Suprapubic skin (tissue), 3 donors: ENCODE data around the gene KATNIP.

Experiments used
- POLR2A ChIP-seq, 2 donors: fragments of 450-650 bp; IDR thresholded peaks; one replicate each; pipeline ENCODE4 v1.6.1; 2017; ENCODE audit warnings: antibody characterized with exemption in 2 of 2, mild to moderate bottlenecking in 2 of 2, moderate library complexity in 2 of 2
- TF ChIP-seq, protein P1 (sequence below), 2 donors: fragments of 200-600 bp in 1 of 2; fragments of 450-650 bp in 1 of 2; sonication (generic) in 1 of 2; IDR thresholded peaks; one replicate each; pipeline ENCODE4 v1.5.1; 2016 to 2019; ENCODE audit warnings: antibody characterized with exemption in 2 of 2, mild to moderate bottlenecking in 1 of 2, moderate library complexity in 1 of 2

DNA sequence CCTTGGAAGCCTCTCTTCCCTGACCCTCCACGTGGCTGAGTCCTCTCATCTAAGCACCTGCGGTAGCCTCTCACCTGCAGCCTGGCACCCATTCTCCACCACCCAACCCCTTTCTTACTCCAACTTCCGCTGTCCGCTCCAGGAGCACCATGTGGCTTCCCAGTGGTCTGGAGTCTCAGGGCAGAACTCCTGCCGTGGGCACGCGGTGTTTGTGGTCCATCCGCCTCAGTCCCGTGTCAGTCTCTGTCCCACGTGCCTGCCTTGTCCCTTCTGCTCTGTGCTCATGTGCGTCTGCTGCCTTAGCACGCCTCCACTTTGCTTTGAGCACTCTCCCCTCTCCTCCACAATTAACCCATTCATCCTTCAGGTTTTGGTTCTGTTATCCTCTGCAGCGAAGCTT lies 49.7 kb downstream of the KATNIP start:
- TF ChIP-seq POLR2A (IDR thresholded peaks at IDR 0.05), result no peak
- TF ChIP-seq, protein P1, sequence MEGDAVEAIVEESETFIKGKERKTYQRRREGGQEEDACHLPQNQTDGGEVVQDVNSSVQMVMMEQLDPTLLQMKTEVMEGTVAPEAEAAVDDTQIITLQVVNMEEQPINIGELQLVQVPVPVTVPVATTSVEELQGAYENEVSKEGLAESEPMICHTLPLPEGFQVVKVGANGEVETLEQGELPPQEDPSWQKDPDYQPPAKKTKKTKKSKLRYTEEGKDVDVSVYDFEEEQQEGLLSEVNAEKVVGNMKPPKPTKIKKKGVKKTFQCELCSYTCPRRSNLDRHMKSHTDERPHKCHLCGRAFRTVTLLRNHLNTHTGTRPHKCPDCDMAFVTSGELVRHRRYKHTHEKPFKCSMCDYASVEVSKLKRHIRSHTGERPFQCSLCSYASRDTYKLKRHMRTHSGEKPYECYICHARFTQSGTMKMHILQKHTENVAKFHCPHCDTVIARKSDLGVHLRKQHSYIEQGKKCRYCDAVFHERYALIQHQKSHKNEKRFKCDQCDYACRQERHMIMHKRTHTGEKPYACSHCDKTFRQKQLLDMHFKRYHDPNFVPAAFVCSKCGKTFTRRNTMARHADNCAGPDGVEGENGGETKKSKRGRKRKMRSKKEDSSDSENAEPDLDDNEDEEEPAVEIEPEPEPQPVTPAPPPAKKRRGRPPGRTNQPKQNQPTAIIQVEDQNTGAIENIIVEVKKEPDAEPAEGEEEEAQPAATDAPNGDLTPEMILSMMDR (IDR thresholded peaks at IDR 0.05), result no peak
